Fibroblast of lung (primary cell): ENCODE measurements around the gene FAAP20.

Experiments
- EZH2 ChIP-seq: IDR thresholded peaks from 2 replicates; pipeline ENCODE4 v1.5.1; 2012; ENCODE audit warnings: low read length, control low read depth, mild to moderate bottlenecking; ENCODE audit errors: missing control alignments
- TF ChIP-seq, protein P1 (sequence below), 2 donors: IDR thresholded peaks in 1 of 2; conservative IDR thresholded peaks in 1 of 2; 1 replicate in 1 of 2; 2 replicates in 1 of 2; pipeline ENCODE4 v1.5.1; 2011 to 2012; ENCODE audit warnings: low read length in 2 of 2, control low read depth in 1 of 2, inconsistent platforms in 1 of 2, low read depth in 1 of 2, mild to moderate bottlenecking in 1 of 2

DNA sequence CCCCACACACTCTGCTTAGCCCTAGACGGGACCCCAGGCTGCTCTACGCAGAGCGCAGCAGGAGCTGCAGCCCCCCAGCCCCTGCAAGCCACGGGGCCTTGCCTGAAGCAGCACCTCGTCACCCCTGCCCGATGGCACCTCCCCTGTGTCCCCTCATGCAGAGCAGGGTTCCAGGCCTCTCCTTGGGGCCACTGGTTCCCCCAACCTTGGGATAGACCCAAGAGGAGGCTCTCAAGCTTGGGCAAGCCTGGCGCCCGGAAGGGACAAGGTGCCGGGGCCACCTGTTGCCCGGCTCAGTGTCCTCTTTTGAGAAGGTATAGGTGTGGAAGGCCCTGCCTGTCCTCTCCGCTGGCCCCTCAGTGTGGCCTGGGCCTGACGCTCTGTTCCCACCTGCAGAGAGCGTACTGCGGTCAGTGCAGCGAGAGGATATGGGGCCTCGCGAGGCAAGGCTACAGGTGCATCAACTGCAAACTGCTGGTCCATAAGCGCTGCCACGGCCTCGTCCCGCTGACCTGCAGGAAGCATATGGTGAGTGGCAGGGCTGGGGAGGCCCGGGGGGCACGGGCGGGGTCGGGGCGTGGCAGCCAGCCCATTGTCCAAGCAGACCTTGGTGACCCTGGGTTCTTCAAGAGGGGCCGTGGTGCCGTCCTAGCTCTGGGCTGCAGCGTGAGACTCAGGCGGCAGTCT lies 50.6 kb downstream of the FAAP20 start:
- TF ChIP-seq EZH2: no peak
- TF ChIP-seq, protein P1, sequence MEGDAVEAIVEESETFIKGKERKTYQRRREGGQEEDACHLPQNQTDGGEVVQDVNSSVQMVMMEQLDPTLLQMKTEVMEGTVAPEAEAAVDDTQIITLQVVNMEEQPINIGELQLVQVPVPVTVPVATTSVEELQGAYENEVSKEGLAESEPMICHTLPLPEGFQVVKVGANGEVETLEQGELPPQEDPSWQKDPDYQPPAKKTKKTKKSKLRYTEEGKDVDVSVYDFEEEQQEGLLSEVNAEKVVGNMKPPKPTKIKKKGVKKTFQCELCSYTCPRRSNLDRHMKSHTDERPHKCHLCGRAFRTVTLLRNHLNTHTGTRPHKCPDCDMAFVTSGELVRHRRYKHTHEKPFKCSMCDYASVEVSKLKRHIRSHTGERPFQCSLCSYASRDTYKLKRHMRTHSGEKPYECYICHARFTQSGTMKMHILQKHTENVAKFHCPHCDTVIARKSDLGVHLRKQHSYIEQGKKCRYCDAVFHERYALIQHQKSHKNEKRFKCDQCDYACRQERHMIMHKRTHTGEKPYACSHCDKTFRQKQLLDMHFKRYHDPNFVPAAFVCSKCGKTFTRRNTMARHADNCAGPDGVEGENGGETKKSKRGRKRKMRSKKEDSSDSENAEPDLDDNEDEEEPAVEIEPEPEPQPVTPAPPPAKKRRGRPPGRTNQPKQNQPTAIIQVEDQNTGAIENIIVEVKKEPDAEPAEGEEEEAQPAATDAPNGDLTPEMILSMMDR (conservative IDR thresholded peaks at IDR 0.05 in 1 of 2, IDR thresholded peaks at IDR 0.05 in 1 of 2; ENCODE audit: low read depth in 1 of 2, low read length in 2 of 2): no peak
